HG02852 (cell line): ENCODE measurements around the gene TGM6.

Source experiments
- ATAC-seq: cut with Tn5 transposase; IDR thresholded peaks from one replicate; pipeline ENCODE4 v1.9.1; 2021; ENCODE audit warnings: mild to moderate bottlenecking, moderate library complexity; ENCODE audit not compliant: unreplicated experiment

TGM6 gene

DNA sequence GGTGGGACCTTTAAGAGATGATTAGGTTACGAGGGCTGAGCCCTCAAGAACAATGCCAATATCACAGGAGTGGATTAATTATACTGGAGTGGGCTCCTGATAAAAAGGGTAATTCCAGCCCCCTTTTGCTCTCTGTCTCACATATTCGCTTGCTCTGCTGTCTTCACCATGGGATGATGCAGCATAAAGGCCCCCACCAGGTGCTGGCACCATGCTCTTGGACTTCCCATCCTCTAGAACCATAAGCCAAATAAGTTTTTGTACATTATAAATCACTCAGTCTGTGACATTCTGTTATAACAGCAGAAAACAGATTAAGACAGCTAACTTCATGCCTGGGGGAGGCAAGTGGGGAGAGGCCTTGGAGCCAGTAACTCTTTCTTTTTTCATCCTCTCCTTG, 99.7 kb downstream of the TGM6 start:
- no peak for ATAC-seq
